WTC11 (cell line): ENCODE results near the gene GPATCH2. TPM values are rescaled to one million over a fixed set of nuclear protein-coding genes. Genes with fewer than 3 reads are reported as not detected.

Experiments
- ATAC-seq: fragments of 200-7000 bp; cut with Tn5 transposase; 2 replicates; pipeline ENCODE4 v1.10.0; 2021; ENCODE audit warnings: mild to moderate bottlenecking, moderate library complexity
- CTCF ChIA-PET: fragments of 300-600 bp; sonication (Branson Sonifier 250); formaldehyde crosslinking; loops from one replicate; lab custom pipeline; 2021; ENCODE audit warnings: antibody characterized with exemption; lab: Charles Lee
- POLR2A ChIA-PET: fragments of 350-600 bp; sonication (Branson Sonifier 250); formaldehyde crosslinking; loops from one replicate; lab custom pipeline; 2021; ENCODE audit warnings: antibody characterized with exemption; lab: Charles Lee
- DNase-seq: peaks from one replicate; pipeline ENCODE4 v3.0.0; 2021; ENCODE audit warnings: low spot score
- H3K27ac Mint-ChIP-seq: 2 replicates; pipeline ENCODE4 v1.8.0; 2021; ENCODE audit warnings: mixed read lengths
- H3K27me3 Mint-ChIP-seq: 2 replicates; pipeline ENCODE4 v1.8.0; 2021; ENCODE audit warnings: low read depth, mild to moderate bottlenecking, moderate library complexity, mixed read lengths
- H3K36me3 Mint-ChIP-seq: 2 replicates; pipeline ENCODE4 v1.8.0; 2021; ENCODE audit warnings: mixed read lengths
- H3K4me1 Mint-ChIP-seq: 2 replicates; pipeline ENCODE4 v1.8.0; 2022; ENCODE audit warnings: mixed read lengths
- H3K4me3 Mint-ChIP-seq: 2 replicates; pipeline ENCODE4 v1.8.0; 2021; ENCODE audit warnings: mild to moderate bottlenecking, moderate library complexity, mixed read lengths
- H3K9me3 Mint-ChIP-seq: 2 replicates; pipeline ENCODE4 v1.8.0; 2021; ENCODE audit warnings: mixed read lengths
- ATF1 ChIP-seq: sonication (generic); formaldehyde crosslinking; IDR thresholded peaks from 2 replicates; pipeline ENCODE4 v1.8.1; 2023; ENCODE audit warnings: mild to moderate bottlenecking, moderate library complexity, missing genetic modification reagents
- ATF3 ChIP-seq: sonication (generic); formaldehyde crosslinking; conservative IDR thresholded peaks from 2 replicates; pipeline ENCODE4 v1.8.1; 2022; ENCODE audit warnings: mild to moderate bottlenecking, missing genetic modification reagents
- E2F1 ChIP-seq: sonication (generic); formaldehyde crosslinking; IDR thresholded peaks from 2 replicates; pipeline ENCODE4 v1.8.0; 2022; ENCODE audit warnings: mild to moderate bottlenecking, missing genetic modification reagents
- EMX1 ChIP-seq: fragments of 250-450 bp; sonication (Bioruptor Pico); IDR thresholded peaks from 2 replicates; pipeline ENCODE4 v1.8.0; 2021; ENCODE audit warnings: mild to moderate bottlenecking
- FOXJ3 ChIP-seq: sonication (generic); formaldehyde crosslinking; IDR thresholded peaks from 2 replicates; pipeline ENCODE4 v1.9.0; 2021; ENCODE audit warnings: missing genetic modification reagents, mild to moderate bottlenecking, borderline replicate concordance
- GRHL2 ChIP-seq: fragments of 250-450 bp; sonication (Bioruptor Pico); IDR thresholded peaks from 2 replicates; pipeline ENCODE4 v1.8.0; 2022; ENCODE audit warnings: mild to moderate bottlenecking, moderate library complexity; ENCODE audit not compliant: insufficient replicate concordance, severe bottlenecking
- JAZF1 ChIP-seq: fragments of 250-450 bp; sonication (Bioruptor Pico); IDR thresholded peaks from 2 replicates; pipeline ENCODE4 v1.9.0; 2021; ENCODE audit warnings: moderate library complexity, mild to moderate bottlenecking, inconsistent platforms
- SMAD3 ChIP-seq: sonication (generic); formaldehyde crosslinking; IDR thresholded peaks from 2 replicates; pipeline ENCODE4 v1.8.0; 2022; ENCODE audit warnings: missing genetic modification reagents, mild to moderate bottlenecking, borderline replicate concordance
- SOX15 ChIP-seq: fragments of 250-450 bp; sonication (Bioruptor Pico); IDR thresholded peaks from 2 replicates; pipeline ENCODE4 v1.9.0; 2021; ENCODE audit warnings: mild to moderate bottlenecking
- ZNF232 ChIP-seq: sonication (generic); formaldehyde crosslinking; IDR thresholded peaks from 2 replicates; pipeline ENCODE4 v1.8.0; 2022; ENCODE audit warnings: mild to moderate bottlenecking, missing genetic modification reagents
- ZNF396 ChIP-seq: fragments of 250-450 bp; sonication (Bioruptor Pico); IDR thresholded peaks from 2 replicates; pipeline ENCODE4 v1.8.0; 2021; ENCODE audit warnings: mild to moderate bottlenecking, moderate library complexity, borderline replicate concordance
- ZNF423 ChIP-seq: fragments of 250-450 bp; sonication (Bioruptor Pico); IDR thresholded peaks from 2 replicates; pipeline ENCODE4 v2.1.2; 2022; ENCODE audit warnings: mild to moderate bottlenecking, moderate library complexity
- ZNF512 ChIP-seq: sonication (generic); formaldehyde crosslinking; IDR thresholded peaks from 2 replicates; pipeline ENCODE4 v1.8.1; 2022; ENCODE audit warnings: missing genetic modification reagents, borderline replicate concordance
- total RNA-seq: library from RNA; stranded (reverse); gene quantifications from 3 replicates; pipeline ENCODE4 v1.2.3, GENCODE V29; 2021
- TF ChIP-seq, protein P1 (sequence below): sonication (generic); formaldehyde crosslinking; IDR thresholded peaks from 2 replicates; pipeline ENCODE4 v1.8.0; 2023; ENCODE audit warnings: missing genetic modification reagents, mild to moderate bottlenecking, borderline replicate concordance
- TF ChIP-seq, protein P2 (sequence below): sonication (generic); formaldehyde crosslinking; IDR thresholded peaks from 2 replicates; pipeline ENCODE4 v1.8.0; 2022; ENCODE audit warnings: mild to moderate bottlenecking, missing genetic modification reagents
- TF ChIP-seq, protein P3 (sequence below): sonication (generic); formaldehyde crosslinking; IDR thresholded peaks from 2 replicates; pipeline ENCODE4 v1.8.0; 2023; ENCODE audit warnings: missing genetic modification reagents
- TF ChIP-seq, protein P4 (sequence below): fragments of 250-450 bp; sonication (Bioruptor Pico); IDR thresholded peaks from 2 replicates; pipeline ENCODE4 v1.9.0; 2021; ENCODE audit warnings: moderate library complexity, mild to moderate bottlenecking, inconsistent platforms, borderline replicate concordance
- TF ChIP-seq, protein P5 (sequence below): sonication (generic); formaldehyde crosslinking; IDR thresholded peaks from 2 replicates; pipeline ENCODE4 v1.8.1; 2023; ENCODE audit warnings: mild to moderate bottlenecking, missing genetic modification reagents
- TF ChIP-seq, protein P6 (sequence below): sonication (generic); formaldehyde crosslinking; IDR thresholded peaks from 2 replicates; pipeline ENCODE4 v1.8.1; 2023; ENCODE audit warnings: mild to moderate bottlenecking, missing genetic modification reagents, borderline replicate concordance

Gene GPATCH2
- total RNA-seq, 1 experiment from 2014 or later, result 11.5 TPM

GRCh38 chr1:217599154-217599553 lies 31.7 kb downstream of the GPATCH2 start:
- ChIA-PET POLR2A (no interaction called here), CTCF (no interaction called here)
- Mint-ChIP-seq H3K4me1 (no peaks in the 10 kb centered on the region), H3K27ac (no peak overlapping the region), H3K27me3 (no peaks in the 10 kb centered on the region), H3K9me3 (no peaks in the 10 kb centered on the region), H3K36me3 (no peaks in the 10 kb centered on the region), H3K4me3 (no peak overlapping the region)
- DNase-seq (no peak), ATAC-seq (no peak)
- TF ChIP-seq ZNF232 (CRISPR knock-in tag) (no peak), GRHL2 (no peak), ATF3 (CRISPR knock-in tag) (no peak), FOXJ3 (CRISPR knock-in tag) (no peak), ZNF423 (CRISPR knock-in tag) (no peak), E2F1 (CRISPR knock-in tag) (no peak), SMAD3 (CRISPR knock-in tag) (no peak), ZNF512 (CRISPR knock-in tag) (no peak), JAZF1 (CRISPR knock-in tag) (no peak), EMX1 (CRISPR knock-in tag) (no peak), SOX15 (no peak), ATF1 (CRISPR knock-in tag) (no peak), ZNF396 (no peak)
- TF ChIP-seq, protein P1, sequence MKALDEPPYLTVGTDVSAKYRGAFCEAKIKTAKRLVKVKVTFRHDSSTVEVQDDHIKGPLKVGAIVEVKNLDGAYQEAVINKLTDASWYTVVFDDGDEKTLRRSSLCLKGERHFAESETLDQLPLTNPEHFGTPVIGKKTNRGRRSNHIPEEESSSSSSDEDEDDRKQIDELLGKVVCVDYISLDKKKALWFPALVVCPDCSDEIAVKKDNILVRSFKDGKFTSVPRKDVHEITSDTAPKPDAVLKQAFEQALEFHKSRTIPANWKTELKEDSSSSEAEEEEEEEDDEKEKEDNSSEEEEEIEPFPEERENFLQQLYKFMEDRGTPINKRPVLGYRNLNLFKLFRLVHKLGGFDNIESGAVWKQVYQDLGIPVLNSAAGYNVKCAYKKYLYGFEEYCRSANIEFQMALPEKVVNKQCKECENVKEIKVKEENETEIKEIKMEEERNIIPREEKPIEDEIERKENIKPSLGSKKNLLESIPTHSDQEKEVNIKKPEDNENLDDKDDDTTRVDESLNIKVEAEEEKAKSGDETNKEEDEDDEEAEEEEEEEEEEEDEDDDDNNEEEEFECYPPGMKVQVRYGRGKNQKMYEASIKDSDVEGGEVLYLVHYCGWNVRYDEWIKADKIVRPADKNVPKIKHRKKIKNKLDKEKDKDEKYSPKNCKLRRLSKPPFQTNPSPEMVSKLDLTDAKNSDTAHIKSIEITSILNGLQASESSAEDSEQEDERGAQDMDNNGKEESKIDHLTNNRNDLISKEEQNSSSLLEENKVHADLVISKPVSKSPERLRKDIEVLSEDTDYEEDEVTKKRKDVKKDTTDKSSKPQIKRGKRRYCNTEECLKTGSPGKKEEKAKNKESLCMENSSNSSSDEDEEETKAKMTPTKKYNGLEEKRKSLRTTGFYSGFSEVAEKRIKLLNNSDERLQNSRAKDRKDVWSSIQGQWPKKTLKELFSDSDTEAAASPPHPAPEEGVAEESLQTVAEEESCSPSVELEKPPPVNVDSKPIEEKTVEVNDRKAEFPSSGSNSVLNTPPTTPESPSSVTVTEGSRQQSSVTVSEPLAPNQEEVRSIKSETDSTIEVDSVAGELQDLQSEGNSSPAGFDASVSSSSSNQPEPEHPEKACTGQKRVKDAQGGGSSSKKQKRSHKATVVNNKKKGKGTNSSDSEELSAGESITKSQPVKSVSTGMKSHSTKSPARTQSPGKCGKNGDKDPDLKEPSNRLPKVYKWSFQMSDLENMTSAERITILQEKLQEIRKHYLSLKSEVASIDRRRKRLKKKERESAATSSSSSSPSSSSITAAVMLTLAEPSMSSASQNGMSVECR (CRISPR knock-in tag), result no peak
- TF ChIP-seq, protein P2, sequence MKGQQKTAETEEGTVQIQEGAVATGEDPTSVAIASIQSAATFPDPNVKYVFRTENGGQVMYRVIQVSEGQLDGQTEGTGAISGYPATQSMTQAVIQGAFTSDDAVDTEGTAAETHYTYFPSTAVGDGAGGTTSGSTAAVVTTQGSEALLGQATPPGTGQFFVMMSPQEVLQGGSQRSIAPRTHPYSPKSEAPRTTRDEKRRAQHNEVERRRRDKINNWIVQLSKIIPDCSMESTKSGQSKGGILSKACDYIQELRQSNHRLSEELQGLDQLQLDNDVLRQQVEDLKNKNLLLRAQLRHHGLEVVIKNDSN (CRISPR knock-in tag), result no peak
- TF ChIP-seq, protein P3, sequence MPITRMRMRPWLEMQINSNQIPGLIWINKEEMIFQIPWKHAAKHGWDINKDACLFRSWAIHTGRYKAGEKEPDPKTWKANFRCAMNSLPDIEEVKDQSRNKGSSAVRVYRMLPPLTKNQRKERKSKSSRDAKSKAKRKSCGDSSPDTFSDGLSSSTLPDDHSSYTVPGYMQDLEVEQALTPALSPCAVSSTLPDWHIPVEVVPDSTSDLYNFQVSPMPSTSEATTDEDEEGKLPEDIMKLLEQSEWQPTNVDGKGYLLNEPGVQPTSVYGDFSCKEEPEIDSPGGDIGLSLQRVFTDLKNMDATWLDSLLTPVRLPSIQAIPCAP, result no peak
- TF ChIP-seq, protein P4, sequence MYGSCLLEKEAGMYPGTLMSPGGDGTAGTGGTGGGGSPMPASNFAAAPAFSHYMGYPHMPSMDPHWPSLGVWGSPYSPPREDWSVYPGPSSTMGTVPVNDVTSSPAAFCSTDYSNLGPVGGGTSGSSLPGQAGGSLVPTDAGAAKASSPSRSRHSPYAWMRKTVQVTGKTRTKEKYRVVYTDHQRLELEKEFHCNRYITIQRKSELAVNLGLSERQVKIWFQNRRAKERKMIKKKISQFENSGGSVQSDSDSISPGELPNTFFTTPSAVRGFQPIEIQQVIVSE (CRISPR knock-in tag), result no peak
- TF ChIP-seq, protein P5, sequence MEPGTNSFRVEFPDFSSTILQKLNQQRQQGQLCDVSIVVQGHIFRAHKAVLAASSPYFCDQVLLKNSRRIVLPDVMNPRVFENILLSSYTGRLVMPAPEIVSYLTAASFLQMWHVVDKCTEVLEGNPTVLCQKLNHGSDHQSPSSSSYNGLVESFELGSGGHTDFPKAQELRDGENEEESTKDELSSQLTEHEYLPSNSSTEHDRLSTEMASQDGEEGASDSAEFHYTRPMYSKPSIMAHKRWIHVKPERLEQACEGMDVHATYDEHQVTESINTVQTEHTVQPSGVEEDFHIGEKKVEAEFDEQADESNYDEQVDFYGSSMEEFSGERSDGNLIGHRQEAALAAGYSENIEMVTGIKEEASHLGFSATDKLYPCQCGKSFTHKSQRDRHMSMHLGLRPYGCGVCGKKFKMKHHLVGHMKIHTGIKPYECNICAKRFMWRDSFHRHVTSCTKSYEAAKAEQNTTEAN (CRISPR knock-in tag), result no peak
- TF ChIP-seq, protein P6, sequence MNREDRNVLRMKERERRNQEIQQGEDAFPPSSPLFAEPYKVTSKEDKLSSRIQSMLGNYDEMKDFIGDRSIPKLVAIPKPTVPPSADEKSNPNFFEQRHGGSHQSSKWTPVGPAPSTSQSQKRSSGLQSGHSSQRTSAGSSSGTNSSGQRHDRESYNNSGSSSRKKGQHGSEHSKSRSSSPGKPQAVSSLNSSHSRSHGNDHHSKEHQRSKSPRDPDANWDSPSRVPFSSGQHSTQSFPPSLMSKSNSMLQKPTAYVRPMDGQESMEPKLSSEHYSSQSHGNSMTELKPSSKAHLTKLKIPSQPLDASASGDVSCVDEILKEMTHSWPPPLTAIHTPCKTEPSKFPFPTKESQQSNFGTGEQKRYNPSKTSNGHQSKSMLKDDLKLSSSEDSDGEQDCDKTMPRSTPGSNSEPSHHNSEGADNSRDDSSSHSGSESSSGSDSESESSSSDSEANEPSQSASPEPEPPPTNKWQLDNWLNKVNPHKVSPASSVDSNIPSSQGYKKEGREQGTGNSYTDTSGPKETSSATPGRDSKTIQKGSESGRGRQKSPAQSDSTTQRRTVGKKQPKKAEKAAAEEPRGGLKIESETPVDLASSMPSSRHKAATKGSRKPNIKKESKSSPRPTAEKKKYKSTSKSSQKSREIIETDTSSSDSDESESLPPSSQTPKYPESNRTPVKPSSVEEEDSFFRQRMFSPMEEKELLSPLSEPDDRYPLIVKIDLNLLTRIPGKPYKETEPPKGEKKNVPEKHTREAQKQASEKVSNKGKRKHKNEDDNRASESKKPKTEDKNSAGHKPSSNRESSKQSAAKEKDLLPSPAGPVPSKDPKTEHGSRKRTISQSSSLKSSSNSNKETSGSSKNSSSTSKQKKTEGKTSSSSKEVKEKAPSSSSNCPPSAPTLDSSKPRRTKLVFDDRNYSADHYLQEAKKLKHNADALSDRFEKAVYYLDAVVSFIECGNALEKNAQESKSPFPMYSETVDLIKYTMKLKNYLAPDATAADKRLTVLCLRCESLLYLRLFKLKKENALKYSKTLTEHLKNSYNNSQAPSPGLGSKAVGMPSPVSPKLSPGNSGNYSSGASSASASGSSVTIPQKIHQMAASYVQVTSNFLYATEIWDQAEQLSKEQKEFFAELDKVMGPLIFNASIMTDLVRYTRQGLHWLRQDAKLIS (CRISPR knock-in tag), result no peak
